Measurements from ENCODE around the gene SCFD2.

- TF ChIP-seq, protein P1, sequence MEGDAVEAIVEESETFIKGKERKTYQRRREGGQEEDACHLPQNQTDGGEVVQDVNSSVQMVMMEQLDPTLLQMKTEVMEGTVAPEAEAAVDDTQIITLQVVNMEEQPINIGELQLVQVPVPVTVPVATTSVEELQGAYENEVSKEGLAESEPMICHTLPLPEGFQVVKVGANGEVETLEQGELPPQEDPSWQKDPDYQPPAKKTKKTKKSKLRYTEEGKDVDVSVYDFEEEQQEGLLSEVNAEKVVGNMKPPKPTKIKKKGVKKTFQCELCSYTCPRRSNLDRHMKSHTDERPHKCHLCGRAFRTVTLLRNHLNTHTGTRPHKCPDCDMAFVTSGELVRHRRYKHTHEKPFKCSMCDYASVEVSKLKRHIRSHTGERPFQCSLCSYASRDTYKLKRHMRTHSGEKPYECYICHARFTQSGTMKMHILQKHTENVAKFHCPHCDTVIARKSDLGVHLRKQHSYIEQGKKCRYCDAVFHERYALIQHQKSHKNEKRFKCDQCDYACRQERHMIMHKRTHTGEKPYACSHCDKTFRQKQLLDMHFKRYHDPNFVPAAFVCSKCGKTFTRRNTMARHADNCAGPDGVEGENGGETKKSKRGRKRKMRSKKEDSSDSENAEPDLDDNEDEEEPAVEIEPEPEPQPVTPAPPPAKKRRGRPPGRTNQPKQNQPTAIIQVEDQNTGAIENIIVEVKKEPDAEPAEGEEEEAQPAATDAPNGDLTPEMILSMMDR (IDR thresholded peaks at IDR 0.05 in 4 of 5, conservative IDR thresholded peaks at IDR 0.05 in 1 of 5), result no peak
- no peak for TF ChIP-seq POLR2A (IDR thresholded peaks at IDR 0.05)
Measured at GRCh38 chr4:53021754-53022512, 343.9 kb downstream of the SCFD2 start.
